Immature natural killer cell (primary cell): Measurements from ENCODE around the gene LGMN. TPM values are rescaled to one million over a fixed set of nuclear protein-coding genes. Genes with fewer than 3 reads are reported as not detected.
"Not testable (repeated sequence)": the region's sequence is repeated elsewhere in the genome, so short reads cannot be mapped to it uniquely, and the experiment has no call there.

ENCODE experiments used
- DNase-seq, 3 donors: peaks; one replicate each; pipeline ENCODE4 v3.0.0; 2022; ENCODE audit warnings: mixed read lengths in 1 of 3
- H3K27ac Mint-ChIP-seq, 6 donors: one replicate each; pipeline ENCODE4 v1.8.0; 2020; ENCODE audit warnings: mixed read lengths in 6 of 6, mild to moderate bottlenecking in 5 of 6, inconsistent platforms in 4 of 6, moderate library complexity in 3 of 6
- H3K27me3 Mint-ChIP-seq, 3 donors: one replicate each; pipeline ENCODE4 v1.8.0; 2020 to 2021; ENCODE audit warnings: low read depth in 3 of 3, mild to moderate bottlenecking in 3 of 3, mixed read lengths in 3 of 3, moderate library complexity in 3 of 3, inconsistent platforms in 1 of 3
- H3K36me3 Mint-ChIP-seq, 3 donors: one replicate each; pipeline ENCODE4 v1.8.0; 2020; ENCODE audit warnings: mixed read lengths in 3 of 3, inconsistent platforms in 2 of 3, mild to moderate bottlenecking in 2 of 3
- H3K4me1 Mint-ChIP-seq, 2 donors: one replicate each; pipeline ENCODE4 v1.8.0; 2020; ENCODE audit warnings: inconsistent platforms in 2 of 2, mild to moderate bottlenecking in 2 of 2, mixed read lengths in 2 of 2, moderate library complexity in 1 of 2
- H3K4me3 Mint-ChIP-seq, 5 donors: one replicate each; pipeline ENCODE4 v1.8.0; 2020; ENCODE audit warnings: mild to moderate bottlenecking in 5 of 5, mixed read lengths in 5 of 5, inconsistent platforms in 3 of 5, moderate library complexity in 3 of 5
- H3K9me3 Mint-ChIP-seq, 6 donors: one replicate each; pipeline ENCODE4 v1.8.0; 2020; ENCODE audit warnings: mild to moderate bottlenecking in 6 of 6, mixed read lengths in 6 of 6, inconsistent platforms in 4 of 6, moderate library complexity in 3 of 6
- polyA plus RNA-seq, 3 donors: library from polyadenylated mRNA; unstranded; fragments of 300-500 nt; fragmentation: Illumina TruSeq; gene quantifications; one replicate each; pipeline ENCODE4 v1.2.3, GENCODE V29; 2021

LGMN gene
- polyA plus RNA-seq, 3 donors from 2014 or later: 1.7 to 7.4 (median 2.9) TPM

- Mint-ChIP-seq H3K4me3 (peak overlapping the region in 2 of 5 donors; percentile 27 to 63), H3K4me1 (peaks cover 53 to 57% of the 10 kb centered on the region in 2 donors), H3K27me3 (peaks cover 3 to 9% (median 8%) of the 10 kb centered on the region in 3 donors), H3K27ac (peak overlapping the region; percentile 88 to 96 (median 92)), H3K9me3 (no peaks in the 10 kb centered on the region), H3K36me3 (peaks cover 10 to 47% (median 18%) of the 10 kb centered on the region in 3 donors)
- peak; percentile 70 to 77 (median 75) for DNase-seq
Measured at GRCh38 chr14:92680781-92681650, 67.4 kb downstream of the LGMN start.

- DNase-seq, H3K9me3 Mint-ChIP-seq, H3K4me3 Mint-ChIP-seq: not testable (repeated sequence)
- peaks cover 10 to 52% (median 22%) of the 10 kb centered on the region in 3 donors for H3K36me3 Mint-ChIP-seq
- peaks cover 4 to 10% (median 5%) of the 10 kb centered on the region in 3 donors for H3K27me3 Mint-ChIP-seq
- H3K4me1 Mint-ChIP-seq: peaks cover 59 to 60% of the 10 kb centered on the region in 2 donors
- peak overlapping the region; percentile 40 to 94 (median 90) for H3K27ac Mint-ChIP-seq
Measured at GRCh38 chr14:92680330-92680729, 68.1 kb downstream of the LGMN start.

GRCh38 chr14:92679246-92679645 lies 69.2 kb downstream of the LGMN start:
- H3K4me1 Mint-ChIP-seq: peaks cover 67 to 68% of the 10 kb centered on the region in 2 donors
- no peak for DNase-seq
- H3K36me3 Mint-ChIP-seq: peaks cover 10 to 56% (median 22%) of the 10 kb centered on the region in 3 donors
- peaks cover 4 to 10% (median 5%) of the 10 kb centered on the region in 3 donors for H3K27me3 Mint-ChIP-seq
- peak overlapping the region in 1 of 5 donors; percentile 7 for H3K4me3 Mint-ChIP-seq
- peak overlapping the region; percentile 75 to 94 (median 90) for H3K27ac Mint-ChIP-seq
- no peaks in the 10 kb centered on the region for H3K9me3 Mint-ChIP-seq

GRCh38 chr14:92678766-92679165 lies 69.7 kb downstream of the LGMN start:
- H3K27ac Mint-ChIP-seq: peak overlapping the region; percentile 36 to 94 (median 86)
- H3K4me3 Mint-ChIP-seq: no peak overlapping the region
- peaks cover 4 to 10% (median 5%) of the 10 kb centered on the region in 3 donors for H3K27me3 Mint-ChIP-seq
- H3K4me1 Mint-ChIP-seq: peaks cover 70 to 73% of the 10 kb centered on the region in 2 donors
- DNase-seq: no peak
- H3K9me3 Mint-ChIP-seq: no peaks in the 10 kb centered on the region
- H3K36me3 Mint-ChIP-seq: peaks cover 10 to 59% (median 22%) of the 10 kb centered on the region in 3 donors

GRCh38 chr14:92677955-92678354 lies 70.5 kb downstream of the LGMN start:
- peaks cover 72 to 78% of the 10 kb centered on the region in 2 donors for H3K4me1 Mint-ChIP-seq
- DNase-seq: no peak
- H3K27me3 Mint-ChIP-seq: peaks cover 4 to 10% (median 5%) of the 10 kb centered on the region in 3 donors
- H3K36me3 Mint-ChIP-seq: peaks cover 10 to 59% (median 22%) of the 10 kb centered on the region in 3 donors
- H3K9me3 Mint-ChIP-seq: no peaks in the 10 kb centered on the region
- H3K27ac Mint-ChIP-seq: peak overlapping the region in 5 of 6 donors; percentile 53 to 88 (median 86)
- no peak overlapping the region for H3K4me3 Mint-ChIP-seq

- no peaks in the 10 kb centered on the region for H3K9me3 Mint-ChIP-seq
- peaks cover 10 to 59% (median 27%) of the 10 kb centered on the region in 3 donors for H3K36me3 Mint-ChIP-seq
- peak overlapping the region; percentile 82 to 88 (median 87) for H3K27ac Mint-ChIP-seq
- peak overlapping the region in 3 of 5 donors; percentile 5 to 37 (median 12) for H3K4me3 Mint-ChIP-seq
- peaks cover 5 to 11% (median 9%) of the 10 kb centered on the region in 3 donors for H3K27me3 Mint-ChIP-seq
- no peak for DNase-seq
- H3K4me1 Mint-ChIP-seq: peaks cover 76 to 81% of the 10 kb centered on the region in 2 donors
Measured at GRCh38 chr14:92677087-92677668, 71.2 kb downstream of the LGMN start.

GRCh38 chr14:92676403-92677086 lies 71.9 kb downstream of the LGMN start:
- Mint-ChIP-seq H3K4me3 (peak overlapping the region in 4 of 5 donors; percentile 4 to 69 (median 32)), H3K4me1 (peaks cover 77 to 84% of the 10 kb centered on the region in 2 donors), H3K36me3 (peaks cover 10 to 59% (median 27%) of the 10 kb centered on the region in 3 donors), H3K27ac (peak overlapping the region; percentile 82 to 88 (median 87)), H3K27me3 (peaks cover 5 to 18% (median 8%) of the 10 kb centered on the region in 3 donors), H3K9me3 (no peaks in the 10 kb centered on the region)
- no peak for DNase-seq

- peaks cover 7 to 57% (median 21%) of the 10 kb centered on the region in 3 donors for H3K36me3 Mint-ChIP-seq
- peak overlapping the region; percentile 71 to 88 (median 87) for H3K27ac Mint-ChIP-seq
- H3K27me3 Mint-ChIP-seq: peaks cover 5 to 17% (median 10%) of the 10 kb centered on the region in 3 donors
- DNase-seq: no peak
- H3K9me3 Mint-ChIP-seq: no peaks in the 10 kb centered on the region
- H3K4me3 Mint-ChIP-seq: peak overlapping the region in 3 of 5 donors; percentile 2 to 52 (median 6)
- peaks cover 75 to 84% of the 10 kb centered on the region in 2 donors for H3K4me1 Mint-ChIP-seq
Measured at GRCh38 chr14:92675976-92676375, 72.5 kb downstream of the LGMN start.

GRCh38 chr14:92675421-92675820 lies 73.0 kb downstream of the LGMN start:
- no peak for DNase-seq
- Mint-ChIP-seq H3K27me3 (peaks cover 5 to 18% (median 10%) of the 10 kb centered on the region in 3 donors), H3K36me3 (peaks cover 6 to 55% (median 21%) of the 10 kb centered on the region in 3 donors), H3K9me3 (no peaks in the 10 kb centered on the region), H3K4me1 (peaks cover 75 to 84% of the 10 kb centered on the region in 2 donors), H3K27ac (peak overlapping the region; percentile 71 to 88 (median 87)), H3K4me3 (no peak overlapping the region)

GRCh38 chr14:92673601-92674150 lies 74.8 kb downstream of the LGMN start:
- Mint-ChIP-seq H3K4me3 (no peak overlapping the region), H3K27me3 (peaks cover 5 to 17% (median 16%) of the 10 kb centered on the region in 3 donors), H3K36me3 (peaks cover 3 to 58% (median 23%) of the 10 kb centered on the region in 3 donors), H3K4me1 (peaks cover 80 to 89% of the 10 kb centered on the region in 2 donors), H3K27ac (peak overlapping the region; percentile 6 to 88 (median 62)), H3K9me3 (no peaks in the 10 kb centered on the region)
- DNase-seq: no peak

- H3K4me3 Mint-ChIP-seq: peak overlapping the region in 2 of 5 donors; percentile 30 to 44
- H3K27ac Mint-ChIP-seq: peak overlapping the region; percentile 81 to 100 (median 92)
- H3K36me3 Mint-ChIP-seq: peaks cover 0 to 53% (median 12%) of the 10 kb centered on the region in 3 donors
- DNase-seq: no peak
- peaks cover 83 to 94% of the 10 kb centered on the region in 2 donors for H3K4me1 Mint-ChIP-seq
- H3K27me3 Mint-ChIP-seq: peaks cover 2 to 22% (median 12%) of the 10 kb centered on the region in 3 donors
- no peaks in the 10 kb centered on the region for H3K9me3 Mint-ChIP-seq
Measured at GRCh38 chr14:92670643-92671366, 77.6 kb downstream of the LGMN start.

- peaks cover 82 to 94% of the 10 kb centered on the region in 2 donors for H3K4me1 Mint-ChIP-seq
- DNase-seq: peak in 1 of 3 donors; percentile 33
- H3K27ac Mint-ChIP-seq: peak overlapping the region; percentile 81 to 100 (median 92)
- peaks cover 0 to 29% (median 12%) of the 10 kb centered on the region in 3 donors for H3K27me3 Mint-ChIP-seq
- H3K9me3 Mint-ChIP-seq: no peaks in the 10 kb centered on the region
- H3K4me3 Mint-ChIP-seq: peak overlapping the region; percentile 5 to 60 (median 34)
- H3K36me3 Mint-ChIP-seq: peaks cover 0 to 53% (median 10%) of the 10 kb centered on the region in 3 donors
Measured at GRCh38 chr14:92670160-92670559, 78.3 kb downstream of the LGMN start.
